Keratinocyte (primary cell): ENCODE data around the gene INSL4.

Experiments
- EZH2 ChIP-seq: IDR thresholded peaks from one replicate; pipeline ENCODE4 v1.6.1; 2012; ENCODE audit warnings: inconsistent platforms, mild to moderate bottlenecking, low read length, moderate library complexity
- TF ChIP-seq, protein P1 (sequence below), 3 experiments: IDR thresholded peaks in 1 of 3; conservative IDR thresholded peaks in 1 of 3; optimal IDR thresholded peaks in 1 of 3; 2 replicates in 2 of 3; 3 replicates in 1 of 3; pipeline versions ENCODE3 to v1.5.1; 2011; ENCODE audit warnings: low read length in 3 of 3, mild to moderate bottlenecking in 3 of 3, moderate library complexity in 2 of 3, control low read depth in 1 of 3, inconsistent platforms in 1 of 3; ENCODE audit not compliant: insufficient read depth in 2 of 3; ENCODE audit errors: extremely low read depth in 1 of 3

- no peak for TF ChIP-seq EZH2
- TF ChIP-seq, protein P1, sequence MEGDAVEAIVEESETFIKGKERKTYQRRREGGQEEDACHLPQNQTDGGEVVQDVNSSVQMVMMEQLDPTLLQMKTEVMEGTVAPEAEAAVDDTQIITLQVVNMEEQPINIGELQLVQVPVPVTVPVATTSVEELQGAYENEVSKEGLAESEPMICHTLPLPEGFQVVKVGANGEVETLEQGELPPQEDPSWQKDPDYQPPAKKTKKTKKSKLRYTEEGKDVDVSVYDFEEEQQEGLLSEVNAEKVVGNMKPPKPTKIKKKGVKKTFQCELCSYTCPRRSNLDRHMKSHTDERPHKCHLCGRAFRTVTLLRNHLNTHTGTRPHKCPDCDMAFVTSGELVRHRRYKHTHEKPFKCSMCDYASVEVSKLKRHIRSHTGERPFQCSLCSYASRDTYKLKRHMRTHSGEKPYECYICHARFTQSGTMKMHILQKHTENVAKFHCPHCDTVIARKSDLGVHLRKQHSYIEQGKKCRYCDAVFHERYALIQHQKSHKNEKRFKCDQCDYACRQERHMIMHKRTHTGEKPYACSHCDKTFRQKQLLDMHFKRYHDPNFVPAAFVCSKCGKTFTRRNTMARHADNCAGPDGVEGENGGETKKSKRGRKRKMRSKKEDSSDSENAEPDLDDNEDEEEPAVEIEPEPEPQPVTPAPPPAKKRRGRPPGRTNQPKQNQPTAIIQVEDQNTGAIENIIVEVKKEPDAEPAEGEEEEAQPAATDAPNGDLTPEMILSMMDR (optimal IDR thresholded peaks at IDR 0.05 in 1 of 3, IDR thresholded peaks at IDR 0.05 in 1 of 3, conservative IDR thresholded peaks at IDR 0.05 in 1 of 3; ENCODE audit: extremely low read depth in 1 of 3, insufficient read depth in 2 of 3, low read length in 3 of 3) = no peak
Observed at GRCh38 chr9:5188060-5188984, 42.9 kb upstream of the INSL4 start.
